ENCODE results near the gene GCG.

GCG gene

GRCh38 chr2:162115076-162115475, 37.0 kb downstream of the GCG start:
- no peak overlapping the region for H3K4me3 ChIP-seq (ENCODE audit: low read depth, low read length)
- TF ChIP-seq CTCF (IDR thresholded peaks at IDR 0.05; ENCODE audit: low read depth, low read length): no peak

GRCh38 chr2:162114271-162114670, 37.8 kb downstream of the GCG start:
- no peak overlapping the region for H3K4me3 ChIP-seq (ENCODE audit: low read depth, low read length)
- no peak for TF ChIP-seq CTCF (IDR thresholded peaks at IDR 0.05; ENCODE audit: low read depth, low read length)

GRCh38 chr2:162113776-162114168, 38.3 kb downstream of the GCG start:
- no peak for TF ChIP-seq CTCF (IDR thresholded peaks at IDR 0.05; ENCODE audit: low read depth, low read length)

GRCh38 chr2:162113088-162113775, 38.8 kb downstream of the GCG start:
- no peak overlapping the region for H3K4me3 ChIP-seq (ENCODE audit: low read depth, low read length)
- TF ChIP-seq CTCF (IDR thresholded peaks at IDR 0.05; ENCODE audit: low read depth, low read length): no peak

More at GRCh38 chr2:162113776-162114168, 38.3 kb downstream of the GCG start:
- no peak overlapping the region for H3K4me3 ChIP-seq (ENCODE audit: low read depth, low read length)

- H3K4me3 ChIP-seq (ENCODE audit: low read depth, low read length): no peak overlapping the region
- no peak for TF ChIP-seq CTCF (IDR thresholded peaks at IDR 0.05; ENCODE audit: low read depth, low read length)
Observed at GRCh38 chr2:162111958-162112850, 39.8 kb downstream of the GCG start.

GRCh38 chr2:162107361-162107901, 44.6 kb downstream of the GCG start:
- H3K4me3 ChIP-seq (ENCODE audit: low read depth, low read length): no peak overlapping the region
- no peak for TF ChIP-seq CTCF (IDR thresholded peaks at IDR 0.05; ENCODE audit: low read depth, low read length)

GRCh38 chr2:162106746-162107145, 45.3 kb downstream of the GCG start:
- TF ChIP-seq CTCF (IDR thresholded peaks at IDR 0.05; ENCODE audit: low read depth, low read length): no peak
- no peak overlapping the region for H3K4me3 ChIP-seq (ENCODE audit: low read depth, low read length)

Measured in WI38 (cell line).